ENCODE data around the gene LHX2.

The LHX2 gene

GRCh38 chr9:123999661-124000060 lies 11.9 kb upstream of the LHX2 start:
- DNase-seq (ENCODE audit: low read depth): no peak

- DNase-seq (ENCODE audit: low read depth): no peak
Measured at GRCh38 chr9:124000161-124000783, 11.3 kb upstream of the LHX2 start.

- DNase-seq (ENCODE audit: low read depth): no peak
Measured at GRCh38 chr9:124000784-124001457, 10.6 kb upstream of the LHX2 start.

GRCh38 chr9:124001458-124001799 lies 10.1 kb upstream of the LHX2 start:
- DNase-seq (ENCODE audit: low read depth): no peak

GRCh38 chr9:124001866-124002525 lies 9.6 kb upstream of the LHX2 start:
- no peak for DNase-seq (ENCODE audit: low read depth)

- DNase-seq (ENCODE audit: low read depth): no peak
Measured at GRCh38 chr9:124003636-124004349, 7.8 kb upstream of the LHX2 start.

GRCh38 chr9:124004593-124004992 lies 7.0 kb upstream of the LHX2 start:
- no peak for DNase-seq (ENCODE audit: low read depth)

GRCh38 chr9:124005029-124005771 lies 6.4 kb upstream of the LHX2 start:
- no peak for DNase-seq (ENCODE audit: low read depth)

- no peak for DNase-seq (ENCODE audit: low read depth)
Measured at GRCh38 chr9:124006448-124007361, 4.9 kb upstream of the LHX2 start.

GRCh38 chr9:124007565-124008302 lies 3.8 kb upstream of the LHX2 start:
- no peak for DNase-seq (ENCODE audit: low read depth)

- no peak for DNase-seq (ENCODE audit: low read depth)
Measured at GRCh38 chr9:124008303-124008693, 3.3 kb upstream of the LHX2 start.

- no peak for DNase-seq (ENCODE audit: low read depth)
Measured at GRCh38 chr9:124008694-124009530, 2.7 kb upstream of the LHX2 start.

GRCh38 chr9:124009531-124010217 lies 1.9 kb upstream of the LHX2 start:
- DNase-seq (ENCODE audit: low read depth): no peak

- DNase-seq (ENCODE audit: low read depth): no peak
Measured at GRCh38 chr9:124010303-124010664, 1.3 kb upstream of the LHX2 start.

- no peak for DNase-seq (ENCODE audit: low read depth)
Measured at GRCh38 chr9:124010665-124011321, 775 bp upstream of the LHX2 start.

GRCh38 chr9:124012368-124013301 lies 1.1 kb downstream of the LHX2 start:
- DNase-seq (ENCODE audit: low read depth): no peak
